ENCODE data around the gene CYFIP2.
"Not testable (repeated sequence)": the region's sequence is repeated elsewhere in the genome, so short reads cannot be mapped to it uniquely, and the experiment has no call there.

The CYFIP2 gene

GRCh38 chr5:157233515-157233914 lies 32.4 kb upstream of the CYFIP2 start:
- no peak for TF ChIP-seq NFRKB (IDR thresholded peaks at IDR 0.05)
- TF ChIP-seq LEF1 (IDR thresholded peaks at IDR 0.05; ENCODE audit: borderline replicate concordance) = no peak
- no peak for TF ChIP-seq HDGF (IDR thresholded peaks at IDR 0.05; ENCODE audit: borderline replicate concordance)
- no peak for TF ChIP-seq CTBP1 (IDR thresholded peaks at IDR 0.05; ENCODE audit: borderline replicate concordance)
- no peak for TF ChIP-seq ARNT (IDR thresholded peaks at IDR 0.05)
- no peak for TF ChIP-seq FOXK2 (IDR thresholded peaks at IDR 0.05)
- TF ChIP-seq ELF4 (IDR thresholded peaks at IDR 0.05) = no peak
- no peak for TF ChIP-seq SP1 (IDR thresholded peaks at IDR 0.05)
- TF ChIP-seq TARDBP (IDR thresholded peaks at IDR 0.05) = no peak
- no peak for TF ChIP-seq PKNOX1 (IDR thresholded peaks at IDR 0.05)
- no peak for TF ChIP-seq FOXM1 (IDR thresholded peaks at IDR 0.05; ENCODE audit: borderline replicate concordance)
- TF ChIP-seq FOXA1 (IDR thresholded peaks at IDR 0.05) = no peak
- TF ChIP-seq ZNF384 (IDR thresholded peaks at IDR 0.05) = no peak
- TF ChIP-seq L3MBTL2 (conservative IDR thresholded peaks at IDR 0.05) = no peak
- TF ChIP-seq BHLHE40 (IDR thresholded peaks at IDR 0.05; ENCODE audit: borderline replicate concordance) = no peak
- TF ChIP-seq SUZ12 (IDR thresholded peaks at IDR 0.05) = no peak
- no peak for DNase-seq (ENCODE audit: extremely low spot score)
- ChIA-PET CTCF (no interaction called here), POLR2A (no interaction called here)

GRCh38 chr5:157236423-157236822 lies 29.5 kb upstream of the CYFIP2 start:
- ChIA-PET POLR2A (no interaction called here), CTCF (no interaction called here)
- DNase-seq (ENCODE audit: extremely low spot score) = no peak
- TF ChIP-seq ELF4 (IDR thresholded peaks at IDR 0.05) = no peak
- TF ChIP-seq TARDBP (IDR thresholded peaks at IDR 0.05) = no peak
- no peak for TF ChIP-seq ZNF384 (IDR thresholded peaks at IDR 0.05)
- no peak for TF ChIP-seq FOXM1 (IDR thresholded peaks at IDR 0.05; ENCODE audit: borderline replicate concordance)
- no peak for TF ChIP-seq SUZ12 (IDR thresholded peaks at IDR 0.05)
- no peak for TF ChIP-seq L3MBTL2 (conservative IDR thresholded peaks at IDR 0.05)
- TF ChIP-seq LEF1 (IDR thresholded peaks at IDR 0.05; ENCODE audit: borderline replicate concordance) = no peak
- no peak for TF ChIP-seq BHLHE40 (IDR thresholded peaks at IDR 0.05; ENCODE audit: borderline replicate concordance)
- TF ChIP-seq PKNOX1 (IDR thresholded peaks at IDR 0.05) = no peak
- no peak for TF ChIP-seq HDGF (IDR thresholded peaks at IDR 0.05; ENCODE audit: borderline replicate concordance)
- TF ChIP-seq ARNT (IDR thresholded peaks at IDR 0.05) = no peak
- no peak for TF ChIP-seq CTBP1 (IDR thresholded peaks at IDR 0.05; ENCODE audit: borderline replicate concordance)
- TF ChIP-seq FOXK2 (IDR thresholded peaks at IDR 0.05) = no peak
- no peak for TF ChIP-seq NFRKB (IDR thresholded peaks at IDR 0.05)
- TF ChIP-seq SP1 (IDR thresholded peaks at IDR 0.05) = no peak
- no peak for TF ChIP-seq FOXA1 (IDR thresholded peaks at IDR 0.05)

GRCh38 chr5:157241483-157241882 lies 24.4 kb upstream of the CYFIP2 start:
- DNase-seq (ENCODE audit: extremely low spot score) = no peak
- CTCF ChIA-PET = interaction anchor here (0.9 kb wide), 1 partner anchor 13 kb away, joined by 3 read pairs; no protein-coding TSS in a partner anchor
- TF ChIP-seq SP1 (IDR thresholded peaks at IDR 0.05) (no peak), LEF1 (IDR thresholded peaks at IDR 0.05; ENCODE audit: borderline replicate concordance) (no peak), ZNF384 (IDR thresholded peaks at IDR 0.05) (no peak), L3MBTL2 (conservative IDR thresholded peaks at IDR 0.05) (no peak), PKNOX1 (IDR thresholded peaks at IDR 0.05) (no peak), BHLHE40 (IDR thresholded peaks at IDR 0.05; ENCODE audit: borderline replicate concordance) (no peak), FOXA1 (IDR thresholded peaks at IDR 0.05) (no peak), TARDBP (IDR thresholded peaks at IDR 0.05) (no peak), ELF4 (IDR thresholded peaks at IDR 0.05) (no peak), CTBP1 (IDR thresholded peaks at IDR 0.05; ENCODE audit: borderline replicate concordance) (no peak), NFRKB (IDR thresholded peaks at IDR 0.05) (no peak), FOXK2 (IDR thresholded peaks at IDR 0.05) (no peak), FOXM1 (IDR thresholded peaks at IDR 0.05; ENCODE audit: borderline replicate concordance) (no peak), ARNT (IDR thresholded peaks at IDR 0.05) (no peak)
- POLR2A ChIA-PET = no interaction called here

- POLR2A ChIA-PET; DNase-seq (ENCODE audit: extremely low spot score): not testable (repeated sequence)
- CTCF ChIA-PET = interaction anchor here (1.3 kb wide), 1 partner anchor 9 kb away, joined by 6 read pairs; no protein-coding TSS in a partner anchor
These were observed 21.2 kb upstream of the CYFIP2 start for GRCh38 chr5:157244704-157245103.

- ChIA-PET POLR2A (no interaction called here), CTCF (interaction anchor here (1.3 kb wide), 1 partner anchor 8 kb away, joined by 6 read pairs; no protein-coding TSS in a partner anchor)
- TF ChIP-seq BHLHE40 (IDR thresholded peaks at IDR 0.05; ENCODE audit: borderline replicate concordance) = no peak
- no peak for TF ChIP-seq HDGF (IDR thresholded peaks at IDR 0.05; ENCODE audit: borderline replicate concordance)
- TF ChIP-seq NFRKB (IDR thresholded peaks at IDR 0.05) = no peak
- DNase-seq (ENCODE audit: extremely low spot score) = no peak
These were observed 20.4 kb upstream of the CYFIP2 start for GRCh38 chr5:157245476-157245875.

- ChIA-PET CTCF (no interaction called here), POLR2A (no interaction called here)
- DNase-seq (ENCODE audit: extremely low spot score) = no peak
- TF ChIP-seq FOXK2 (IDR thresholded peaks at IDR 0.05) = no peak
- TF ChIP-seq L3MBTL2 (conservative IDR thresholded peaks at IDR 0.05) = no peak
- no peak for TF ChIP-seq TARDBP (IDR thresholded peaks at IDR 0.05)
- TF ChIP-seq FOXM1 (IDR thresholded peaks at IDR 0.05; ENCODE audit: borderline replicate concordance) = no peak
- no peak for TF ChIP-seq SP1 (IDR thresholded peaks at IDR 0.05)
- no peak for TF ChIP-seq HDGF (IDR thresholded peaks at IDR 0.05; ENCODE audit: borderline replicate concordance)
- no peak for TF ChIP-seq LEF1 (IDR thresholded peaks at IDR 0.05; ENCODE audit: borderline replicate concordance)
- no peak for TF ChIP-seq ARNT (IDR thresholded peaks at IDR 0.05)
- no peak for TF ChIP-seq FOXA1 (IDR thresholded peaks at IDR 0.05)
- TF ChIP-seq PKNOX1 (IDR thresholded peaks at IDR 0.05) = no peak
- no peak for TF ChIP-seq ELF4 (IDR thresholded peaks at IDR 0.05)
- no peak for TF ChIP-seq ZNF384 (IDR thresholded peaks at IDR 0.05)
- no peak for TF ChIP-seq CTBP1 (IDR thresholded peaks at IDR 0.05; ENCODE audit: borderline replicate concordance)
- no peak for TF ChIP-seq SUZ12 (IDR thresholded peaks at IDR 0.05)
- TF ChIP-seq BHLHE40 (IDR thresholded peaks at IDR 0.05; ENCODE audit: borderline replicate concordance) = no peak
- no peak for TF ChIP-seq NFRKB (IDR thresholded peaks at IDR 0.05)
These were observed 20.0 kb upstream of the CYFIP2 start for GRCh38 chr5:157245886-157246285.

All from HEK293T (cell line).